HG02884 (cell line): ENCODE results near the gene CD2.

Experiments used
- ATAC-seq: cut with Tn5 transposase; IDR thresholded peaks from one replicate; pipeline ENCODE4 v1.9.1; 2021; ENCODE audit warnings: mild to moderate bottlenecking, moderate library complexity; ENCODE audit not compliant: unreplicated experiment

CD2 gene

DNA sequence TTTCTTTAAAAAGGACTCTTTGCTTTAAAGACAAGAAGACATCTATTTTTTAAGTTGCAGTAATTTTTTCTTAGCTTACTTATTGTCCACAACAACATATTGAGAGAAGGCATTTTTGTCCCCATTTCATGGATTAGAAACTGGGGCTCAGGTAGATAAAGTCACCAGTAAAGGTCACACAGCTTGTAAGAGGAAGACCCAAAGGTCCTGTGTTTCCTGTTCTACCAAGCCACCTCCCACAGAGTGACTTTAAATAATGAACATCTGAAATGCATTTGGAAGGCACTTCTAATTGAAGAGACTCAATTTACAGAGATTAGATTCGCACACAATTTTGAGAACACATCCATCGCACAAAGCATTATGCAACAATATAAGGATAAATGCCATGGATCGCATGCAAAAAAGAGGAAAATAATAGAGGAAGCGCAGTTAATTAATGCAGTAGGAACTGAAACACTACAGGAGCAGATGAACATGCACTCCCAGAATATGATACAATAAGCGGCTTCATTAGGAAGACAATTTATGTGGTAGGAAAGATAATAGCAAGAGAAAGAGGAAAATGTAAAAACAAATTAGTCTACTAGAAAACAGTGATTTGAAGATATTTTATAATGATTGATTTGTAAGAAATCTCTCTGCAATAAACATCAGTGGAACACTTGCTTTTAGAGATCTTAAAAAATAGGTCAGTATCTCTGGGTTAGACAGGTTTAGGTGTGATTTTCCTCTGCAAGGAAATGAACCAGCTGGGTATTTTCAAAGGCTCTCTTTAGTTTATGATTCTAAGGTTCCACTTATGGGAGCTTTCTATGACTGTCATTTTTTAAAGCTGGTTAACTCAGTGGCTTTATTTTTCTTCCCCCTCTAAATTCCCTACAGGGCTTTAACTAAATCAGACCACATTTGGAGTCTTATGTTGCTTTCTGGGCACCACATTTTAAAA lies 27.1 kb upstream of the CD2 start:
- no peak for ATAC-seq

- no peak for ATAC-seq
Observed at GRCh38 chr1:116731439-116731838, 22.8 kb upstream of the CD2 start.

- ATAC-seq: no peak
Observed at GRCh38 chr1:116732726-116733125, 21.5 kb upstream of the CD2 start.

GRCh38 chr1:116733476-116734365 lies 20.5 kb upstream of the CD2 start:
- no peak for ATAC-seq

DNA sequence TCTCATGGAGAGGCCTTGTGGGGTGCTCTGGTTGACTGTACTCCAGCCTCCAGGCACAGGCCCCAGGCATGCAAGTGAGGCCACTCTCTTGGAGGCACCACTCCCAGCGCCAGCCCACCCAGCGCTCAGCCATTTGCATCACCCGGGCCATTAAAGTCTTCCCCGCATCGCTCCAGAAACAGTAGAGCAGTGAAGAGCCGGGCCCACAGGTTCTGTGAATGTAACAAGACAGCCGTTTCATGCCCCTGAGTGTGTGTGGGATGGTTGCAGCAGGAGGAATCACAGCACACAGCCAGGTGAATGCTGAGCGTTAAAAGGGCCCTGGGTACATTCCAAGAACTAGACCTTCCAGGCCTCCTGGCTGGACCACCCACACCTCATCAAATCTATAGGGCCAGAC lies 19.0 kb upstream of the CD2 start:
- no peak for ATAC-seq

DNA sequence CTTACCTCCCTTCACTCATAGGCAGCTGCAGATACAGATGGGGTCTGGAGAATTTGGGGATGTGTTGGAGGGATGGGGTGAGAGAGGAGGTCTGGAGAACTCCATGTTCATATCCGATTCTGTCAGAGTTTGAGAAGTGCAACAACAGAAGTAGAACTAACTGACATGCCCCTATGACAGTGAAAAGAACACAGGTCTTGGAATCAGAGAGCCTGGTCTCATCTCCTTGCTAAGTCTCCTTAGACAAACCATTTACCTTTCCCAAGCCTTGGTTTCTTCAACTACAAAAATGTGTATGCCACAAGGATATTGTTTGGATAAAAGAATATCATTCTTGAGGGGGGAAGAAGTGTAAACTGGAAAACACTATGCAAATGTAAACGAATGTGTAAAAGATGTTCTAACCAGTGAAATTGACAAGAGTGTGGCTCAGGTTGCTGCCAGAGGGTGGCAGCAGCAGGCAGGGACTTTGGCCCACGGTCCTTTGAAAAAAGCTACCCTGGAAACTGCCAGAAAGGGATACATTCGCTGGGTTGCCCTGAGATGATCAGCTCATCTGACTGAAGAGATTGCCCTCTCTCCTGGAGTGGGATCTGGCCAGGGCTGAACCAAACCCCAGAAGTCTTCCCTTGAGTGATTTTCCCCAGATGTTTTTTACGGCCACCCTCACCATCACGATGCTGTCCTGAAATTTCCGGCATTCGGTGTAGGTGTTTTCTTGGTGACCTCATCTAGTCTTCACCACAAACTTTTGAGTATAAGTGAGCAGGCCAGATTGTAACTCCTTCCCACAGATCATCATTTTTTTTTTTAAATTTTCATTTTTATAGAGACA lies 17.0 kb upstream of the CD2 start:
- ATAC-seq: peak; percentile 37

GRCh38 chr1:116737855-116738321 lies 16.3 kb upstream of the CD2 start:
- ATAC-seq: no peak

DNA sequence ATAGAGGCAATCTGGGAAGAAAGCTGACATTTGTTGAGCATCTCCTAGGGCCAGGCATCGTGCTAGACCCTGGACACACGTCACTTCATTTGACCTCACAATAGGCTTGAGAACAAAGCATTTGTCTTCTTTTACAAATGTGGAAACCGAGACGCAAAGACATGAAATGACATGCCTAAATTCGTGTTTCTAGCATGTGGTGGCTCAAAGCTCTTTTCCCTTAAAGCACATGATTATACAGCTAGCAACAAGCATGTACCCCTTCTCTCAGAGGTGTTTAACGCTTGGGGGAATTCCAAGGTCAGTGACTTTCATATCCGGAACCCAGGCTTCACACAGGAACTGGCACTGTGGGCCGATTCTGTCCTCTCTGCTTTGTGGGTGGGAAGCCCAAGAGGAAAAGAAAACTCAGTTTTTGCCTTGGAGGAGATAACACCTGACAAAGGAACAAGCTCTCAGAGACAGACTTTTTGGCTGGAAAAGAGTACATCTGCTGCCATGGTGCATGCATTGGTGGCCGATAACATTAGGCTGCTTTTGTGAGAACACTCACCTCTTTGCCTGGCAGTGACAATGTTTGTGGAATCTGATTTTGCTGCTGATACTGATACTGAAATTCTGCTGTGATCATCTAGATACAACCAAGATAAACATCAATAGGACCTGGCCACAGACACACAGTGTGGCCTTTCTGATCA lies 15.4 kb upstream of the CD2 start:
- peak; percentile 68 for ATAC-seq

GRCh38 chr1:116739371-116740012 lies 14.7 kb upstream of the CD2 start:
- no peak for ATAC-seq

- no peak for ATAC-seq
Observed at GRCh38 chr1:116740296-116740695, 13.9 kb upstream of the CD2 start.

- ATAC-seq: no peak
Observed at GRCh38 chr1:116740746-116741145, 13.5 kb upstream of the CD2 start.

DNA sequence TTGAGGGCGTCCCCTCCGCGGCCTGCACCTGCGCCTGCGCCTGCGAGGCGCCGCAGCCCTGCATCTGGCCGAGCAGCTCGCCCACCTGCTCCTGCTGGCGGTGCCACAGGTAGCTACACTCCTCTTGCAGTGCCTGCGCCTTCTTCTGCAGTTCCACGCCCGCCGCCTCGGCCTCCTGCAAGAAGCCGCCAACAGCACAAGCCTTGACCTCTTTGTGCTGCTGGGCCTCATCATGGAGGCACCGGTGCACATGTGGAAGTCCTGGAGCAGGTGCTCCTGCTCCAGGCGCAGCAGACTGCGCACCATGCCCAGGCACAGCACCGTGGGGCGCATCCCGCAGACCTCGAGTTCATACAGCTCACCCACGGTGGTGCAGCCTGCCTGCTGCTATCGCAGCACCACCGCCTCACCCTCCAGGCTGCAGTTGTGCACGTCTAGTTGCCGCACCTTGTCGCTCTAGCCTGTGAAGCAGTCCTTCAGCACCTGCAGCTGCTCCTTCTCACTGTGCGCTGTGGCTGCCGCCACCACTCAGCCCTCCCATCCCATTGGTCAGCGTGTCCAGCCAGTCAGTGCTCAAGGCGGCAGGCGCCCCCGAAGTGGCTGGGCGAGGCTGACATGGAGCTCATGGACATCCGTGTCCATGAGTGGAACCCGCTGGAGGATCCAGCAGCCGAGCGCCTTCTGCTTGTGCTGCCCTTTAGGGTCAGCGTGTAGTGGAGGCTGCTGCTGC lies 12.2 kb upstream of the CD2 start:
- no peak for ATAC-seq

DNA sequence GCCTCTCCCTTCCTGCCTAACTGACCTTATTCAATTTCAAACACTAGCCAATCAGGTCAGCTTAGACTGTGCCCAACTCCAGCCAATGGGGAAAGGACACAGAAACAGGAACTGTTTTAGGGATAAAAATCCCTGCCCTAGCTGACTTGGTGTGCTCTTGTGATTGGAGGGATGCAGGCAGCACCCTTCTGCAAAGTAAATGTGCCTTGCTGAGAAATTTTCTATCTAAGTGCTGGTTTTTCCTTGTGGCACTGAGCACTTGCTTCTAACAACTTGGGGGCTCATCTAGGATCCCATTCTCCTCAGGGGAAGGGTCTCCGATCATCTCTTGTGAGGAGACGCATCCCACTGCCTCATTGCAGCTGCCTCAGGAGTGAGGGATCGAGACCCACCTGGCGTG lies 10.7 kb upstream of the CD2 start:
- ATAC-seq: no peak

GRCh38 chr1:116748272-116748671 lies 6.0 kb upstream of the CD2 start:
- ATAC-seq: no peak

- no peak for ATAC-seq
Observed at GRCh38 chr1:116751146-116751545, 3.1 kb upstream of the CD2 start.

GRCh38 chr1:116751621-116752020 lies 2.6 kb upstream of the CD2 start:
- ATAC-seq: no peak

- no peak for ATAC-seq
Observed at GRCh38 chr1:116753312-116753711, 918 bp upstream of the CD2 start.

GRCh38 chr1:116755066-116755465 lies 836 bp downstream of the CD2 start:
- ATAC-seq: no peak

- no peak for ATAC-seq
Observed at GRCh38 chr1:116755681-116756080, 1.5 kb downstream of the CD2 start.
